Motor neuron (in vitro differentiated cells): ENCODE measurements around the gene RBBP5. TPM values are rescaled to one million over a fixed set of nuclear protein-coding genes. Genes with fewer than 3 reads are reported as not detected.

Source experiments
- ATAC-seq, 8 experiments: fragments of 200-7000 bp; cut with Tn5 transposase; replicated peaks in 6 of 8; 2 replicates each; pipeline ENCODE4 v1.8.0; 2021; ENCODE audit warnings: mild to moderate bottlenecking in 8 of 8, moderate library complexity in 8 of 8
- H3K27ac ChIP-seq, 2 donors: fragments of 250-450 bp; sonication (Bioruptor Pico); 2 replicates each; pipeline ENCODE4 v1.9.0; 2021; ENCODE audit warnings: antibody characterized with exemption in 2 of 2, mild to moderate bottlenecking in 2 of 2, moderate library complexity in 1 of 2
- H3K4me1 ChIP-seq, 2 donors: fragments of 250-450 bp; sonication (Bioruptor Pico); replicated peaks in 1 of 2; 2 replicates each; pipeline ENCODE4 v1.6.1; 2021; ENCODE audit warnings: antibody characterized with exemption in 2 of 2, mild to moderate bottlenecking in 2 of 2, moderate library complexity in 1 of 2
- H3K4me3 ChIP-seq, 5 donors: fragments of 250-450 bp; sonication (Bioruptor Pico); 2 replicates each; pipeline ENCODE4 v1.9.0; 2021; ENCODE audit warnings: antibody characterized with exemption in 5 of 5, mild to moderate bottlenecking in 5 of 5, moderate library complexity in 4 of 5
- WGBS, 10 experiments: fragments of 450-650 bp; shearing (Covaris generic); methylation state at CpG; one replicate each; pipeline ENCODE4 v1.0.0; 2022; 5-methylcytosine and 5-hydroxymethylcytosine counted together
- in situ Hi-C, 9 experiments: fragments of 400-800 bp; cut with MboI; loops; one replicate each; pipeline ENCODE4 v1.15.0; 2021; ENCODE audit warnings: low sequenced_read_pairs in 9 of 9, low pct_unique_long_range_greater_than_20kb in 2 of 9; ENCODE audit not compliant: unreplicated experiment in 9 of 9
- total RNA-seq, 8 experiments: library from RNA; unstranded; fragments of 300-600 nt; gene quantifications; 2 replicates each; pipeline versions ENCODE4 v1.2.3 to v1.2.4, GENCODE V29; 2022

The RBBP5 gene
- total RNA-seq, 8 experiments from 2014 or later: 11.7 to 25.2 (median 17.0) TPM

DNA sequence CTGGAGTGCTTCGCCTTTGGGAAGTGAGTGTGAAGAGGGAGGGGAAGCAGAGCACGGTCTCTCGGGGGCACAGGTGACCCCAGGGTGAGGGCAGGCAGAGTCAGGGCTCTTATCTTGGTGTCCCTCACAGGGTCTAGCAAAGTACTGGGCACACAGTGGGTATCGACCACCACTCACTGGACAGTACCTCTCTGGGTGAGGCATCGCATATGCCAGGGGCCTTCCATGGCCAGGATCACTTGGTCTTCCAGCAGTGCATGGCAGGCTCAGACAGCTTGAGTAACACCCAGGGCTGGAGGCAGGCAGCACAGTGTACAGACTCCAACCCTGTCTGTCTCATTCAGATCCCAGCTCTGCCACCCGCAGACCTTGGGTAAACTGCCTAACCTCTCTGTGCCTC is 62.1 kb downstream of the RBBP5 start:
- H3K4me3 ChIP-seq: no peak overlapping the region
- in situ Hi-C loops: loop anchor here in 6 of 9 experiments (5.0 to 25.0 kb wide), 4 partner anchors 65 to 97 kb away; no protein-coding TSS in a partner anchor

DNA sequence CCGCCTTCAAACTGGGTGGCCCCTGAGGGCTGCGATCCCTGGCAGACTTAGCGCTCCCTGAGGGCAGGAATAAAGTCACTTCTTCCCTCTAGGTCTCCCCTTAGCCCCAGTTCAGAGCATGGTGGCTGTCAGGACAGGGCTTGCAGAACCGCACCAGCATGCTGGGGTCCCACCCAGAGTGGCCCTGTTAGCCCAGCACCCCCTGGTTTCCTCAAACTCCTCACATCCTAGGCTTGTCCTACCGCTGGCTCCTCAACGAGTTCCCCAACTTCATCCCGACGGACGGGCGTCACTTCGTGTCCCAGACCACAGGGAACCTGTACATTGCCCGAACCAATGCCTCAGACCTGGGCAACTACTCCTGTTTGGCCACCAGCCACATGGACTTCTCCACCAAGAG is 62.9 kb downstream of the RBBP5 start:
- ATAC-seq: no peak
- Histone ChIP-seq H3K4me3 (no peak overlapping the region), H3K4me1 (peaks cover 35 to 36% of the 10 kb centered on the region in 2 donors), H3K27ac (no peak overlapping the region)
- WGBS, 10 experiments: 74 to 100% (median 87%) methylated on average over 1 to 12 of the region's 12 CpGs; no CpG with 5 or more reads in 3 of the 10 experiments
- in situ Hi-C loops: loop anchor here in 2 of 9 experiments (10.0 to 25.0 kb wide), 2 partner anchors 64 to 97 kb away; no protein-coding TSS in a partner anchor

More for the DNA sequence above, 62.1 kb downstream of the RBBP5 start:
- no peak for ATAC-seq
- 20 to 100% (median 81%) methylated on average over 1 to 4 of the region's 6 CpGs; no CpG with 5 or more reads in 3 of the 10 experiments for WGBS, 10 experiments
- no peak overlapping the region for H3K27ac ChIP-seq
- peaks cover 30 to 31% of the 10 kb centered on the region in 2 donors for H3K4me1 ChIP-seq

GRCh38 chr1:205057808-205058575 is 63.8 kb downstream of the RBBP5 start:
- no peak for ATAC-seq
- Histone ChIP-seq H3K27ac (no peak overlapping the region), H3K4me1 (peaks cover 39 to 40% of the 10 kb centered on the region in 2 donors), H3K4me3 (no peak overlapping the region)
- 20 to 100% (median 83%) methylated on average over 1 to 14 of the region's 19 CpGs; no CpG with 5 or more reads in 5 of the 10 experiments for WGBS, 10 experiments
- in situ Hi-C loops: loop anchor here in 2 of 9 experiments (10.0 to 25.0 kb wide), 2 partner anchors 63 to 96 kb away; no protein-coding TSS in a partner anchor

GRCh38 chr1:205056956-205057568 is 64.7 kb downstream of the RBBP5 start:
- Histone ChIP-seq H3K4me1 (peaks cover 47 to 48% of the 10 kb centered on the region in 2 donors), H3K4me3 (no peak overlapping the region), H3K27ac (no peak overlapping the region)
- 40 to 100% (median 82%) methylated on average over 1 to 4 of the region's 6 CpGs; no CpG with 5 or more reads in 2 of the 10 experiments for WGBS, 10 experiments
- ATAC-seq: no peak
- in situ Hi-C loops: loop anchor here in 2 of 9 experiments (10.0 to 25.0 kb wide), 2 partner anchors 62 to 95 kb away; no protein-coding TSS in a partner anchor

- Histone ChIP-seq H3K4me3 (no peak overlapping the region), H3K4me1 (peaks cover 45 to 51% of the 10 kb centered on the region in 2 donors), H3K27ac (peak overlapping the region; percentile 14 to 38)
- WGBS, 10 experiments: 46 to 83% (median 73%) methylated on average over 2 to 12 of the region's 13 CpGs; no CpG with 5 or more reads in 4 of the 10 experiments
- in situ Hi-C loops: loop anchor here in 2 of 9 experiments (10.0 to 25.0 kb wide), 2 partner anchors 61 to 94 kb away; no protein-coding TSS in a partner anchor
- peak in 6 of 8 experiments; percentile 37 to 90 (median 88) for ATAC-seq
Observed at GRCh38 chr1:205056188-205056611, 65.6 kb downstream of the RBBP5 start.

- H3K4me3 ChIP-seq: no peak overlapping the region
- no peak overlapping the region for H3K27ac ChIP-seq
- H3K4me1 ChIP-seq: peaks cover 45 to 58% of the 10 kb centered on the region in 2 donors
- ATAC-seq: peak in 3 of 8 experiments; percentile 20 to 65 (median 34)
- in situ Hi-C loops: loop anchor here in 2 of 9 experiments (10.0 to 25.0 kb wide), 2 partner anchors 59 to 92 kb away; no protein-coding TSS in a partner anchor
- 32 to 60% (median 53%) methylated on average over 1 to 7 of the region's 7 CpGs; no CpG with 5 or more reads in 4 of the 10 experiments for WGBS, 10 experiments
Observed at GRCh38 chr1:205054013-205054412, 67.8 kb downstream of the RBBP5 start.

GRCh38 chr1:205053296-205053695 is 68.5 kb downstream of the RBBP5 start:
- in situ Hi-C loops: loop anchor here in 2 of 9 experiments (10.0 to 25.0 kb wide), 2 partner anchors 58 to 91 kb away; no protein-coding TSS in a partner anchor
- no peak for ATAC-seq
- 56 to 100% (median 91%) methylated on average over 1 to 5 of the region's 5 CpGs; no CpG with 5 or more reads in 3 of the 10 experiments for WGBS, 10 experiments
- no peak overlapping the region for H3K4me3 ChIP-seq
- peaks cover 51 to 65% of the 10 kb centered on the region in 2 donors for H3K4me1 ChIP-seq
- no peak overlapping the region for H3K27ac ChIP-seq

DNA sequence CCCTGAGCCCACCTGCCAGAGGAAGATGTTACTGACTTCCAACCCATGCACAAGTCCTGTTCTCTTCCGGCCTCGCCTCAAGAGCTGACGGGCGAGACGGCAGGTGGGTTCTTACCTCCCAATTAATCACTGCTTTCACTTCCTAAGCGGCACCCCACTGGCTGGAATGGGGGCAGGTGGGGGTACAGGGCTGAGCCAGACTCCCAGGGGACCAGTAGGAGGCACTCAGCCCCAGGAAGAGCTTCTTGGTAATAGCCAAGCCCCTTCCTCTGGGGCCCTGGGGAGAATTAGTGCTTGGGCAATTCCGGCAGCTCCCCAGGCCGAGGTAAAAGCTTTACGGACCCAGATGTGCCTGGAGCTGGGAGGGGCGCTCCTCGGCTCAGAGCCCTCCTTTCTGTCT is 69.1 kb downstream of the RBBP5 start:
- WGBS, 10 experiments: 70 to 100% (median 84%) methylated on average over 1 to 6 of the region's 11 CpGs; no CpG with 5 or more reads in 6 of the 10 experiments
- no peak for ATAC-seq
- Histone ChIP-seq H3K27ac (no peak overlapping the region), H3K4me1 (peaks cover 52 to 69% of the 10 kb centered on the region in 2 donors), H3K4me3 (no peak overlapping the region)
- in situ Hi-C loops: loop anchor here in 2 of 9 experiments (10.0 to 25.0 kb wide), 2 partner anchors 58 to 90 kb away; no protein-coding TSS in a partner anchor

- peak in 1 of 8 experiments; percentile 36 for ATAC-seq
- H3K4me3 ChIP-seq: no peak overlapping the region
Observed at GRCh38 chr1:205049479-205049878, 72.3 kb downstream of the RBBP5 start.

GRCh38 chr1:205048382-205048781 is 73.4 kb downstream of the RBBP5 start:
- in situ Hi-C loops: no loop called here
- peaks cover 58 to 71% of the 10 kb centered on the region in 2 donors for H3K4me1 ChIP-seq
- peak in 5 of 8 experiments; percentile 20 to 45 (median 34) for ATAC-seq
- no peak overlapping the region for H3K4me3 ChIP-seq
- WGBS, 10 experiments: 0 to 100% (median 74%) methylated on average over 1 to 7 of the region's 9 CpGs; no CpG with 5 or more reads in 4 of the 10 experiments
- peak overlapping the region in 1 of 2 donors; percentile 26 for H3K27ac ChIP-seq

More at GRCh38 chr1:205049479-205049878, 72.3 kb downstream of the RBBP5 start:
- 0 to 80% (median 67%) methylated on average over 1 to 3 of the region's 6 CpGs; no CpG with 5 or more reads in 6 of the 10 experiments for WGBS, 10 experiments
- in situ Hi-C loops: no loop called here
- no peak overlapping the region for H3K27ac ChIP-seq
- peaks cover 60 to 67% of the 10 kb centered on the region in 2 donors for H3K4me1 ChIP-seq

DNA sequence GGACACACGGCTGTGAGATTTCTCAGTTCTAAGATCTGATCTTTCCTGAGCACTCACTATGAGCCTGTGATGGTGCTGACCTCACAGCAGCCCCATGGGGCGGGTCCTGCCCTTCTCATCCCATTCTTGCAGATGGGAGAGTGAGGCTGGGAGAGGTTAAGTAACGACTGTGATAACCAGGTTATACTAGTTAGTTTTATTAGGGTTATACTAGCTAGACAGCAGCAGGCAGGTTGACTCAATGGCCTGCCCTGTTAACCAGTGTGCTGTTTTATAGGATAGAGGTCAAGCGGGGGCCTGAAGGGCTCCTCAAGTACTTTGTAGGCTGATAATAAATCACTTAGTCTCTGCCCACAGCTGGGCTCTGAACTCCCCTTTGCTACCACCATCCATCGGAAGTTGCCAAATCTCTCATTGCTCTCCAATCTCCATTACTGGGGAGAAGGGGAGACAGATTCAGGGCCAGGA is 74.0 kb downstream of the RBBP5 start:
- no peak overlapping the region for H3K4me3 ChIP-seq
- in situ Hi-C loops: no loop called here
- ATAC-seq: no peak
- H3K4me1 ChIP-seq: peaks cover 62 to 71% of the 10 kb centered on the region in 2 donors
- WGBS, 10 experiments: 0 to 83% (median 56%) methylated on average over 1 to 5 of the region's 5 CpGs; no CpG with 5 or more reads in 2 of the 10 experiments
- H3K27ac ChIP-seq: peak overlapping the region in 1 of 2 donors; percentile 26

- in situ Hi-C loops: no loop called here
- Histone ChIP-seq H3K4me3 (no peak overlapping the region), H3K4me1 (peaks cover 53 to 67% of the 10 kb centered on the region in 2 donors), H3K27ac (peak overlapping the region in 1 of 2 donors; percentile 31)
- 0 to 80% (median 13%) methylated on average over 1 to 2 of the region's 4 CpGs; no CpG with 5 or more reads in 6 of the 10 experiments for WGBS, 10 experiments
- ATAC-seq: peak in 5 of 8 experiments; percentile 22 to 40 (median 34)
Observed at GRCh38 chr1:205046870-205047269, 74.9 kb downstream of the RBBP5 start.
